Ectodermal cell (in vitro differentiated cells): ENCODE measurements around the gene PDE4A.

Experiments
- H3K27ac ChIP-seq: 2 replicates; pipeline ENCODE4 v1.7.0; 2013; ENCODE audit warnings: mild to moderate bottlenecking, low read depth, low read length; ENCODE audit not compliant: insufficient read depth, poor library complexity, severe bottlenecking
- H3K27me3 ChIP-seq: 2 replicates; pipeline ENCODE4 v1.7.0; 2013; ENCODE audit warnings: mild to moderate bottlenecking, low read length; ENCODE audit not compliant: insufficient read depth, control insufficient read depth, poor library complexity, severe bottlenecking
- H3K36me3 ChIP-seq: one replicate; pipeline ENCODE4 v1.7.0; 2013; ENCODE audit warnings: low read length; ENCODE audit not compliant: control insufficient read depth, insufficient read depth
- H3K4me1 ChIP-seq: one replicate; pipeline ENCODE4 v1.7.0; 2013; ENCODE audit warnings: low read length; ENCODE audit not compliant: control insufficient read depth, insufficient read depth
- H3K4me3 ChIP-seq: 2 replicates; pipeline ENCODE4 v1.7.0; 2013; ENCODE audit warnings: low read depth, low read length, control low read depth; ENCODE audit not compliant: insufficient read depth
- H3K9me3 ChIP-seq: 2 replicates; pipeline ENCODE4 v1.7.0; 2013; ENCODE audit warnings: mild to moderate bottlenecking, low read length, moderate library complexity; ENCODE audit not compliant: control insufficient read depth
- WGBS, 2 experiments: methylation state at CpG; one replicate each; pipeline ENCODE4 v1.1.7; 2013; ENCODE audit warnings: missing lambda C conversion rate in 2 of 2; 5-methylcytosine and 5-hydroxymethylcytosine counted together

The PDE4A gene

DNA sequence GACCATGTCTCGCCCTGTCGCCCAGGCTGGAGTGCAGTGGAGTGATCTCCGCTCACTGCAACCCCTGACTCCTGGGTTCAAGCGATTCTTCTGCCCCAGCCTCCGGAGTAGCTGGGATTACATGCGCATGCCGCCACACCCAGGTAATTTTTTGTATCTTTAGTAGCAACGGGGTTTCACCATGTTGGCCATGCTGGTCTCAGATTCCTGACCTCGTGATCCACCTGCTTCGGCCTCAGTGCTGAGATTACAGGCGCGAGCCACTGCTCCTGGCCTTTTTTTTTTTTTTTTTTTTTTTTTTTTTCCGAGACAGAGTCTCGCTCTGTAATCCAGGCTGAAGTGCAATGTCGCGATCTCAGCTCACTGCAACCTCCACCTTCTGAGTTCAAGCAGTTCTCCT is 87.7 kb downstream of the PDE4A start:
- Histone ChIP-seq H3K27me3 (peaks cover 29% of the 10 kb centered on the region), H3K4me3 (no peak overlapping the region), H3K36me3 (no peaks in the 10 kb centered on the region), H3K4me1 (no peaks in the 10 kb centered on the region), H3K27ac (no peak overlapping the region), H3K9me3 (no peaks in the 10 kb centered on the region)
- WGBS, 2 experiments: 88 to 91% methylated on average over 16 of the region's 16 CpGs

- H3K4me3 ChIP-seq: no peak overlapping the region
- H3K9me3 ChIP-seq: no peaks in the 10 kb centered on the region
- peaks cover 29% of the 10 kb centered on the region for H3K27me3 ChIP-seq
- no peaks in the 10 kb centered on the region for H3K4me1 ChIP-seq
- 90 to 94% methylated on average over 3 of the region's 3 CpGs for whole genome bisulfite sequencing, 2 experiments
- no peaks in the 10 kb centered on the region for H3K36me3 ChIP-seq
- no peak overlapping the region for H3K27ac ChIP-seq
Observed at GRCh38 chr19:10508707-10509106, 88.4 kb downstream of the PDE4A start.

GRCh38 chr19:10510301-10510802 is 90.0 kb downstream of the PDE4A start:
- Histone ChIP-seq H3K36me3 (no peaks in the 10 kb centered on the region), H3K27me3 (peaks cover 44% of the 10 kb centered on the region), H3K4me3 (no peak overlapping the region), H3K27ac (no peak overlapping the region), H3K4me1 (peaks cover 4% of the 10 kb centered on the region), H3K9me3 (no peaks in the 10 kb centered on the region)
- WGBS, 2 experiments: 21% methylated on average over 15 of the region's 15 CpGs

GRCh38 chr19:10513223-10513622 is 92.9 kb downstream of the PDE4A start:
- peaks cover 73% of the 10 kb centered on the region for H3K27me3 ChIP-seq
- WGBS, 2 experiments: 87 to 88% methylated on average over 7 of the region's 7 CpGs

DNA sequence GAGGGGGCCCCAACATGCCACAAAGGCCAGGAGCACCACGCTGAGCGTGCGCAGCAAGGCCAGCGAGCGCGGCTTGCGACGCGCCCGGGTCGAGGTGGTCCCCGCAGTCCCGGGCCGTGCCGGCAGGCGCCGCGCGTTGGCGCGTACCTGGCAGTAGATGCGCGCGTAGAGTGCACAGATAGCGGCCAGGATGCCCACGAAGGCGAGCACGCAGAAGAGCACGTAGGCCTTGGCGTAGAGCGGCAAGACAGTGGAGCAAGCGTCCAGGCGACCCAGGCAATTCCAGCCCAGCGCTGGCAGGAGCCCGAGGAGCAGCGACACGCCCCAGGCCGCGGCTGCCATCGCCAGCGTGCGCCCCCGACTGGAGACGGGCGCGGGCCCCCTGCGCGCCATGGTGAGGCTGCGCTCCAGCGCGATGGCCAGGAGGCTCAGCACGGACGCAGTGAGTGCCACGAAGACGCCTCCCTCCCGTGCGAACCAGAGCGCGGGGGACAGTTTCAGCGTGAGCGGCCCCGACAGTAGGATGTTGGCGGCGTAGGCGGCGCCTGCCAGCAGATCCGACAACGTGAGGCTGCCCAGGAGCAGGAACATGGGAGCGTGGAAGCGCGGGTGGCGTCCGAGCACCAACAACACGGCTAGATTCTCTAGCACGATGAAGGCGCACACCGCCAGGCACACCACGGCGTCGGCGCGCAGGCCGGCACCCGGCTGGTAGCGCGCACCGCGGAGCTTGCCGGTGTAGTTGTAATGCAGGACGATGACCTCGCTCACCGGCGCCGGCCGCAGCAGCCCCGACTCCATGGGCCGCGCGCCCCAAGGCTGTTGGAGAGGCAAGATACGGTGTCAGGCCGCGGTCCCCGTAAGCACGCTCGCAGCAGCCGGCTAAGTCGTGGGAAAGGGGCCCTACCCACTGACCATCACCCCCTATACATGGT is 94.1 kb downstream of the PDE4A start:
- Histone ChIP-seq H3K9me3 (no peaks in the 10 kb centered on the region), H3K27ac (no peak overlapping the region), H3K4me1 (peaks cover 13% of the 10 kb centered on the region), H3K36me3 (no peaks in the 10 kb centered on the region), H3K4me3 (peak overlapping the region; percentile 11), H3K27me3 (peaks cover 86% of the 10 kb centered on the region)
- WGBS, 2 experiments: 9 to 12% methylated on average over 107 of the region's 107 CpGs

More at GRCh38 chr19:10513223-10513622, 92.9 kb downstream of the PDE4A start:
- Histone ChIP-seq H3K4me3 (no peak overlapping the region), H3K27ac (no peak overlapping the region), H3K4me1 (peaks cover 8% of the 10 kb centered on the region), H3K36me3 (no peaks in the 10 kb centered on the region), H3K9me3 (no peaks in the 10 kb centered on the region)

DNA sequence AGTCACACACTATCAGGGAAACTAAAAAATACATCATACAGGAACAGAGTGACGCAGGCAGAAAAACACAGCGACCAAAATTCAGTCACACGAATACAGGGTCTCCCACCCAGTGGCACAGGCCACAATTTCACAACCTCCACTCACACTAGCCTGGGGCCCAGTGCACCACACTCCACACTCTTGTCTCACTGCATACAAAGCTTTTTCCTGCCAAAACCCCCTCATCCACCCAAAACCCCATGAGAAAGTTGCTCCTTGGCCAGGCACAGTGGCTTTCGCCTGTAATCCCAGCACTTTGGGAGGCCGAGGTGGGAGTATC is 95.7 kb downstream of the PDE4A start:
- H3K4me1 ChIP-seq: peaks cover 13% of the 10 kb centered on the region
- H3K36me3 ChIP-seq: no peaks in the 10 kb centered on the region
- peaks cover 83% of the 10 kb centered on the region for H3K27me3 ChIP-seq
- H3K4me3 ChIP-seq: no peak overlapping the region
- no peak overlapping the region for H3K27ac ChIP-seq
- H3K9me3 ChIP-seq: no peaks in the 10 kb centered on the region
- WGBS, 2 experiments: 92% methylated on average over 5 of the region's 5 CpGs

- Histone ChIP-seq H3K9me3 (no peaks in the 10 kb centered on the region), H3K27ac (no peak overlapping the region), H3K27me3 (peaks cover 79% of the 10 kb centered on the region), H3K4me1 (peaks cover 13% of the 10 kb centered on the region), H3K4me3 (peak overlapping the region; percentile 34), H3K36me3 (no peaks in the 10 kb centered on the region)
- WGBS, 2 experiments: 53 to 54% methylated on average over 10 of the region's 10 CpGs
Observed at GRCh38 chr19:10516671-10517286, 96.4 kb downstream of the PDE4A start.

GRCh38 chr19:10517361-10517759 is 97.0 kb downstream of the PDE4A start, which contains the start of gene S1PR5:
TSS of gene S1PR5 (minus strand) at chr19:10517447. CDS start at chr19:10515011, 2,436 bp downstream.
- H3K36me3 ChIP-seq: no peaks in the 10 kb centered on the region
- peaks cover 13% of the 10 kb centered on the region for H3K4me1 ChIP-seq
- H3K4me3 ChIP-seq: peak within 1 kb of the TSS; percentile 34
- H3K9me3 ChIP-seq: no peaks in the 10 kb centered on the region
- 1 to 2% methylated on average over 39 of the region's 39 CpGs for WGBS, 2 experiments
- peaks cover 75% of the 10 kb centered on the region for H3K27me3 ChIP-seq
- no peak within 1 kb of the TSS for H3K27ac ChIP-seq

DNA sequence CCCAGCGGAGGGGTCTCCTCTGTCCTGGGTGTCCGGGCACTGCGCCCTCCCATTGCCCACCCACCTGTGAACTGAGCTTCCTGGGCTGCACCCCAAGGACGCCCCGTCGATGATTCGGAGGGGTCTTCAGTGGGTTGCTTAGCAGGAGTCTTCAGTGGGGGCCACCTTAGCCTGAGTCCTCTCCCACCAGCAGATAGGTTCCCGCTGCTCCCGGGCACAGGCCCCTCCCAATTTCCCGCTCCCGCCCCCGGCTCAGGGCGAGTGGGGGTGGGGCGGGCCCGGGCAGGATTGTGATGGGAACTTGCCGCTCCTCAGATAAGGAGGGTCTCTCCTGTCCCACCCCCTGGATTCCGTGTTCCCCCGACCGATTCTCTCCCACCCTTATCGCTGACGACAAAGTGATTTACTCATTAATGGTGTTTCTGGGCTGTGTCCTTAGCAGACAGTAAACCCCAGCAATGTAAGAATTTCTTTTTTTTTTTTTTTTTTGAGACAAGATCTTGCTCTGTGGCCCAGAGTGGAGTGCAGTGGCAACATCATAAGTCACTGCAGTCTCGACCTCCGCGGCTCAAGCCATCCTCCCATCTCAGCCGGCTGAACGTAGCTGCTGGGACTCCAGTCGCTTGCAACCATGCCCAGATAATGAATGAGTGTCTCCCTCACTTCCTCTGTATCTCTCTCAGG is 97.6 kb downstream of the PDE4A start:
- Histone ChIP-seq H3K27ac (no peak overlapping the region), H3K36me3 (no peaks in the 10 kb centered on the region), H3K27me3 (peaks cover 69% of the 10 kb centered on the region), H3K4me1 (peaks cover 13% of the 10 kb centered on the region), H3K9me3 (no peaks in the 10 kb centered on the region), H3K4me3 (peak overlapping the region; percentile 34)
- WGBS, 2 experiments: 2% methylated on average over 27 of the region's 27 CpGs
